Measurements from ENCODE around the gene SCNN1A. TPM values are rescaled to one million over a fixed set of nuclear protein-coding genes. Genes with fewer than 3 reads are reported as not detected.
"Not testable (repeated sequence)": the region's sequence is repeated elsewhere in the genome, so short reads cannot be mapped to it uniquely, and the experiment has no call there.

SCNN1A gene
- total and polyA plus RNA-seq, 2 donors from 2014 or later = 225 to 452 TPM

GRCh38 chr12:6340032-6340638, 35.2 kb downstream of the SCNN1A start:
- H3K4me1 ChIP-seq (ENCODE audit: control insufficient read depth in 2 of 3, insufficient read depth in 2 of 3, low read depth in 1 of 3, low read length in 3 of 3) = peaks cover 7 to 51% (median 48%) of the 10 kb centered on the region in 3 donors
- FAIRE-seq (no peak), DNase-seq (peak in 2 of 5 donors; percentile 70 to 78)
- peak overlapping the region; percentile 85 to 93 (median 92) for H3K4me3 ChIP-seq (ENCODE audit: low read length in 3 of 3)
- H3K27ac ChIP-seq (ENCODE audit: low read depth in 2 of 2, low read length in 2 of 2) = peak overlapping the region; percentile 99 to 100
- H3K9me3 ChIP-seq (ENCODE audit: control insufficient read depth in 2 of 3, insufficient read depth in 1 of 3, low read length in 3 of 3) = no peaks in the 10 kb centered on the region
- intact Hi-C loops (cut with DNase I) = no loop called here
- no peaks in the 10 kb centered on the region for H3K27me3 ChIP-seq (ENCODE audit: control insufficient read depth, insufficient read depth, low read length)
- TF ChIP-seq CTCF (IDR thresholded peaks at IDR 0.05; ENCODE audit: borderline replicate concordance, extremely low read depth, insufficient read depth) = no peak
- H3K9ac ChIP-seq (ENCODE audit: low read length in 3 of 3) = peak overlapping the region; percentile 77 to 99 (median 98)
- peaks cover 0 to 3% (median 2%) of the 10 kb centered on the region in 3 donors for H3K36me3 ChIP-seq (ENCODE audit: control insufficient read depth in 2 of 3, insufficient read depth in 3 of 3, low read length in 3 of 3)

- no peak for FAIRE-seq
- no peak for DNase-seq
Measured at GRCh38 chr12:6338955-6339354, 36.4 kb downstream of the SCNN1A start.

GRCh38 chr12:6338536-6338935, 36.8 kb downstream of the SCNN1A start:
- H3K9me3 ChIP-seq (ENCODE audit: control insufficient read depth in 2 of 3, insufficient read depth in 1 of 3, low read length in 3 of 3); FAIRE-seq: not testable (repeated sequence)
- H3K4me3 ChIP-seq (ENCODE audit: low read length in 3 of 3) = peak overlapping the region in 2 of 3 donors; percentile 92 to 93

More at GRCh38 chr12:6338955-6339354, 36.4 kb downstream of the SCNN1A start:
- Histone ChIP-seq H3K4me1 (ENCODE audit: control insufficient read depth in 2 of 3, insufficient read depth in 2 of 3, low read depth in 1 of 3, low read length in 3 of 3) (peaks cover 7 to 61% (median 55%) of the 10 kb centered on the region in 3 donors), H3K27me3 (ENCODE audit: control insufficient read depth, insufficient read depth, low read length) (no peaks in the 10 kb centered on the region), H3K9me3 (ENCODE audit: control insufficient read depth in 2 of 3, insufficient read depth in 1 of 3, low read length in 3 of 3) (no peaks in the 10 kb centered on the region), H3K27ac (ENCODE audit: low read depth in 2 of 2, low read length in 2 of 2) (peak overlapping the region; percentile 99 to 100), H3K4me3 (ENCODE audit: low read length in 3 of 3) (peak overlapping the region; percentile 26 to 93 (median 92)), H3K36me3 (ENCODE audit: control insufficient read depth in 2 of 3, insufficient read depth in 3 of 3, low read length in 3 of 3) (peaks cover 0 to 8% (median 6%) of the 10 kb centered on the region in 3 donors), H3K9ac (ENCODE audit: low read length in 3 of 3) (peak overlapping the region in 1 of 3 donors; percentile 99)
- intact Hi-C loops (cut with DNase I) = loop anchor here (10.0 kb wide), 1 partner anchor 116 kb away; the partner anchor contains the start of gene TAPBPL
- no peak for TF ChIP-seq CTCF (IDR thresholded peaks at IDR 0.05; ENCODE audit: borderline replicate concordance, extremely low read depth, insufficient read depth)

GRCh38 chr12:6337958-6338433, 37.4 kb downstream of the SCNN1A start:
- Histone ChIP-seq H3K4me3 (ENCODE audit: low read length in 3 of 3) (peak overlapping the region in 2 of 3 donors; percentile 92 to 93), H3K27me3 (ENCODE audit: control insufficient read depth, insufficient read depth, low read length) (no peaks in the 10 kb centered on the region), H3K9me3 (ENCODE audit: control insufficient read depth in 2 of 3, insufficient read depth in 1 of 3, low read length in 3 of 3) (no peaks in the 10 kb centered on the region), H3K9ac (ENCODE audit: low read length in 3 of 3) (peak overlapping the region in 1 of 3 donors; percentile 99), H3K27ac (ENCODE audit: low read depth in 2 of 2, low read length in 2 of 2) (peak overlapping the region; percentile 99 to 100), H3K36me3 (ENCODE audit: control insufficient read depth in 2 of 3, insufficient read depth in 3 of 3, low read length in 3 of 3) (peaks cover 4 to 17% (median 15%) of the 10 kb centered on the region in 3 donors), H3K4me1 (ENCODE audit: control insufficient read depth in 2 of 3, insufficient read depth in 2 of 3, low read depth in 1 of 3, low read length in 3 of 3) (peaks cover 7 to 62% (median 55%) of the 10 kb centered on the region in 3 donors)
- DNase-seq = peak in 1 of 5 donors; percentile 51
- no peak for TF ChIP-seq CTCF (IDR thresholded peaks at IDR 0.05; ENCODE audit: borderline replicate concordance, extremely low read depth, insufficient read depth)
- intact Hi-C loops (cut with DNase I) = loop anchor here (10.0 kb wide), 1 partner anchor 117 kb away; the partner anchor contains the start of gene TAPBPL
- no peak for FAIRE-seq

More at GRCh38 chr12:6338536-6338935, 36.8 kb downstream of the SCNN1A start:
- H3K27me3 ChIP-seq (ENCODE audit: control insufficient read depth, insufficient read depth, low read length) = not testable (repeated sequence)
- intact Hi-C loops (cut with DNase I) = loop anchor here (10.0 kb wide), 1 partner anchor 116 kb away; the partner anchor contains the start of gene TAPBPL
- H3K36me3 ChIP-seq (ENCODE audit: control insufficient read depth in 2 of 3, insufficient read depth in 3 of 3, low read length in 3 of 3) = peaks cover 1 to 12% (median 10%) of the 10 kb centered on the region in 3 donors
- peak overlapping the region; percentile 99 to 100 for H3K27ac ChIP-seq (ENCODE audit: low read depth in 2 of 2, low read length in 2 of 2)
- H3K9ac ChIP-seq (ENCODE audit: low read length in 3 of 3) = peak overlapping the region in 1 of 3 donors; percentile 99
- peak in 1 of 5 donors; percentile 61 for DNase-seq
- peaks cover 7 to 61% (median 55%) of the 10 kb centered on the region in 3 donors for H3K4me1 ChIP-seq (ENCODE audit: control insufficient read depth in 2 of 3, insufficient read depth in 2 of 3, low read depth in 1 of 3, low read length in 3 of 3)
